Fibroblast of lung (primary cell): ENCODE results near the gene GOLGA1.

Source experiments
- EZH2 ChIP-seq: IDR thresholded peaks from 2 replicates; pipeline ENCODE4 v1.5.1; 2012; ENCODE audit warnings: low read length, control low read depth, mild to moderate bottlenecking; ENCODE audit errors: missing control alignments
- TF ChIP-seq, protein P1 (sequence below), 2 donors: IDR thresholded peaks in 1 of 2; conservative IDR thresholded peaks in 1 of 2; 1 replicate in 1 of 2; 2 replicates in 1 of 2; pipeline ENCODE4 v1.5.1; 2011 to 2012; ENCODE audit warnings: low read length in 2 of 2, control low read depth in 1 of 2, inconsistent platforms in 1 of 2, low read depth in 1 of 2, mild to moderate bottlenecking in 1 of 2

DNA sequence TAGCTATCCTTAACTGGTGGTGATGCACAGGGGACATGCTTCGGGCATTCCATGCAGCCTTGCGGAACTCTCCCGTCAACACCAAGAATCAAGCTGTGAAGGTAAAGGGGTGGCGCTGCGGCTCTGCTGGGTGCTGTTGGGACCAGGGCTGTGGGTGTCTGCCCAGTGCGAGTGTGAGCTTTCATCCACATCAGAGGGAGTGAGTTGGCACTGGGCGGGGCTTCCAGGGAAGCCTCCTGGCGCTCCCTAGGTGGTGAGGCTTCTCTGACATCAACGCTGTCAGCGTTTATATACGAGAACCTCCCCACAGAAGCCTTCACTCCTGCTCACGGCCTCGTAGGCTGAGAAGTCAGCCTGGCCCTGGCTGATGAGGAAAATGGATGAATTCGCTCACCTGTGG, 67.2 kb downstream of the GOLGA1 start:
- TF ChIP-seq, protein P1, sequence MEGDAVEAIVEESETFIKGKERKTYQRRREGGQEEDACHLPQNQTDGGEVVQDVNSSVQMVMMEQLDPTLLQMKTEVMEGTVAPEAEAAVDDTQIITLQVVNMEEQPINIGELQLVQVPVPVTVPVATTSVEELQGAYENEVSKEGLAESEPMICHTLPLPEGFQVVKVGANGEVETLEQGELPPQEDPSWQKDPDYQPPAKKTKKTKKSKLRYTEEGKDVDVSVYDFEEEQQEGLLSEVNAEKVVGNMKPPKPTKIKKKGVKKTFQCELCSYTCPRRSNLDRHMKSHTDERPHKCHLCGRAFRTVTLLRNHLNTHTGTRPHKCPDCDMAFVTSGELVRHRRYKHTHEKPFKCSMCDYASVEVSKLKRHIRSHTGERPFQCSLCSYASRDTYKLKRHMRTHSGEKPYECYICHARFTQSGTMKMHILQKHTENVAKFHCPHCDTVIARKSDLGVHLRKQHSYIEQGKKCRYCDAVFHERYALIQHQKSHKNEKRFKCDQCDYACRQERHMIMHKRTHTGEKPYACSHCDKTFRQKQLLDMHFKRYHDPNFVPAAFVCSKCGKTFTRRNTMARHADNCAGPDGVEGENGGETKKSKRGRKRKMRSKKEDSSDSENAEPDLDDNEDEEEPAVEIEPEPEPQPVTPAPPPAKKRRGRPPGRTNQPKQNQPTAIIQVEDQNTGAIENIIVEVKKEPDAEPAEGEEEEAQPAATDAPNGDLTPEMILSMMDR (conservative IDR thresholded peaks at IDR 0.05 in 1 of 2, IDR thresholded peaks at IDR 0.05 in 1 of 2; ENCODE audit: low read depth in 1 of 2, low read length in 2 of 2), result no peak
- TF ChIP-seq EZH2, result no peak
